HUES6 (cell line): ENCODE data around the gene ANTXR1.
A peak's percentile ranks its signal among the peaks of the same experiment; 100 is the strongest.

ENCODE experiments used
- H3K27ac ChIP-seq: 2 replicates; pipeline ENCODE4 v1.7.0; 2013; ENCODE audit warnings: low read depth, mild to moderate bottlenecking, low read length, inconsistent platforms
- H3K27me3 ChIP-seq: 2 replicates; pipeline ENCODE4 v1.6.1; 2013; ENCODE audit warnings: low read length; ENCODE audit not compliant: control insufficient read depth, insufficient read depth
- H3K36me3 ChIP-seq: 2 replicates; pipeline ENCODE4 v1.6.1; 2013; ENCODE audit warnings: low read length; ENCODE audit not compliant: control insufficient read depth, insufficient read depth
- H3K4me1 ChIP-seq: 2 replicates; pipeline ENCODE4 v1.6.1; 2013; ENCODE audit warnings: low read length; ENCODE audit not compliant: control insufficient read depth, insufficient read depth
- H3K4me3 ChIP-seq: 2 replicates; pipeline ENCODE4 v1.5.1; 2013; ENCODE audit warnings: low read depth, low read length
- H3K9ac ChIP-seq: one replicate; pipeline ENCODE4 v1.6.1; 2013; ENCODE audit warnings: mild to moderate bottlenecking, low read length
- H3K9me3 ChIP-seq: 2 replicates; pipeline ENCODE4 v1.6.1; 2013; ENCODE audit warnings: low read depth, low read length; ENCODE audit not compliant: control insufficient read depth, insufficient read depth

ANTXR1 gene

GRCh38 chr2:69013142-69013839 lies at the start of gene ANTXR1:
Gene ANTXR1 (plus strand): TSS chr2:69013179. CDS start chr2:69013500, 321 bp downstream.
- Histone ChIP-seq H3K27ac (peak within 1 kb of the TSS; percentile 75; the same call in 1 of the 2 replicates), H3K36me3 (no peaks in the 10 kb centered on the region), H3K27me3 (0 out of 2 replicates have a peak, but pooled peaks cover 2% of the 10 kb centered on the region), H3K9ac (peak within 1 kb of the TSS; percentile 87), H3K4me3 (peak within 1 kb of the TSS; percentile 94), H3K4me1 (peaks cover 14% of the 10 kb centered on the region), H3K9me3 (no peaks in the 10 kb centered on the region)

DNA sequence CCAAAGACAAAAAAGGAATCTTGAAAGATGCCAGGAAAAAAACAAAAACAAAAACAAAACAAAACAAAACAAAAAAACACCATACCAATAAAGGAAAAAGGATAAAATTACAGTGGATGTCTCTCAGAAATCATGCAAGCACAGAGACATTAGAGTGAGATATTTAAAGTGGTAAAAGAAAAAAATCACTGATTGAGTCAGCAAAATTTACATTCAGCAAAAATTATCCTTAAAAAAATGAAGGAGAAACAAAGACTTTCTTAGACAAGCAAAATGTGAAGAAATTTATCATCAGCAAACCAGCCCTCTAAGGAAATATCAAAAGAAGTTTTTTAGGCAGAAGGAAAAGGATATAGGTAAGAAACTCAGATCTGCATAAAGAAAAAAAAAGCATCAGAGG lies 48.7 kb upstream of the ANTXR1 start:
- Histone ChIP-seq H3K36me3 (no peaks in the 10 kb centered on the region), H3K4me1 (no peaks in the 10 kb centered on the region), H3K27ac (no peak overlapping the region), H3K9ac (no peak overlapping the region), H3K27me3 (peaks cover 3% of the 10 kb centered on the region; the same call in 1 of the 2 replicates), H3K9me3 (no peaks in the 10 kb centered on the region), H3K4me3 (no peak overlapping the region)

DNA sequence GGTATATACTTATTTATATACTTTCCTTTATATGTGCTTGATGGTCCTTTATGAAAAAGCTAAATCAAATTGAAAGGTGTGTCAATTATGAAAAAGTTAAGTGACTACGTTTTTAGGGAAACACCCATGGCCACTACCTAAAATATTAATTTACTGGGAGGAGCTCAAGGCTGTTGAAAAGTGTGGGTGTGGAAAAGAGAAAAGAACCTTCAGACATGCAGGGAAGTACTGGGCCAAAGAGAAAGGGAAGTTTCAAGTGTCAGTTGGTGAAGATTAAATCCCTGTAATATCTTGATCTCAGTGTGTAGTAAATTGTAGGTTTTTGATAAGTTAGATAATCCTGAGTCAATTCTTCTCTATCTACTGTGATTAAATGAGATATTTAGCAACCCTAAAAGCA lies 44.8 kb upstream of the ANTXR1 start:
- Histone ChIP-seq H3K27me3 (peaks cover 3% of the 10 kb centered on the region; the same call in 1 of the 2 replicates), H3K9me3 (no peaks in the 10 kb centered on the region), H3K4me3 (no peak overlapping the region), H3K36me3 (no peaks in the 10 kb centered on the region), H3K9ac (no peak overlapping the region), H3K4me1 (no peaks in the 10 kb centered on the region), H3K27ac (no peak overlapping the region)

DNA sequence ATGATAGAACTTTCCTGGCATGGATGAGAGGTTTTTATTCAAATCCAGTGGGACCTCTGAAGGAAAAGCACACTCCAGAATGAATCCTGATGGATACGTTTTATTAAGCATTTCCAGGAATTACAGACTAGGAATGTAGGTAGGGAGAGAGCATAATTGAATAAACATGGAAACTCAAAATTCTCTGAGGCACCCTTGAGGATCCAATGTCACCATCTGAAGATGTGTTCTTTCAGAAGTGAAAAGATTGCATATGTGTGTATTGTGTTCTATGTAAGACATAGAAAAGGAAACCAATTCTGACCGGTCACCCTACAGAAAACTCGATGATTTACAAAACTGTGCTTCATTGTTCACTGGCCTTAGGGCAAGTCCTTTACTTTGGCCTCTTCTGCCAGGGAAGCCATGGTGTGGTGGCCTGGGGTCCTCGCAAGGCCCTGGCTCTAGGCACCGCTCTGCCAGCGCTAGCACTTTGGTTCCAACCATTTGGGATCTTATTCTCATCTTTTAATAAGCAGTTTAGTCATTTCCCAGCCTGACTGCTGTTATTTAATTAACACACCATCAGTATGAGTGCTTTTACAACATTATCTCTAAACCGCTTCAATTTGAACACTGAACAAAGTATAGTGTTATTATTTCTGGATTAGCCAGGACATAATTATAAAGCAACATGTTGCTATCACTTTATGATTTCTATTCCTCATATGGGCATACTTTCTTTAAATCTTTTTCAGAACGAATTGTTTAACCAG lies 43.1 kb upstream of the ANTXR1 start:
- Histone ChIP-seq H3K27ac (no peak overlapping the region), H3K4me1 (no peaks in the 10 kb centered on the region), H3K9ac (no peak overlapping the region), H3K27me3 (peaks cover 3% of the 10 kb centered on the region; the same call in 1 of the 2 replicates), H3K4me3 (no peak overlapping the region), H3K9me3 (no peaks in the 10 kb centered on the region), H3K36me3 (no peaks in the 10 kb centered on the region)

DNA sequence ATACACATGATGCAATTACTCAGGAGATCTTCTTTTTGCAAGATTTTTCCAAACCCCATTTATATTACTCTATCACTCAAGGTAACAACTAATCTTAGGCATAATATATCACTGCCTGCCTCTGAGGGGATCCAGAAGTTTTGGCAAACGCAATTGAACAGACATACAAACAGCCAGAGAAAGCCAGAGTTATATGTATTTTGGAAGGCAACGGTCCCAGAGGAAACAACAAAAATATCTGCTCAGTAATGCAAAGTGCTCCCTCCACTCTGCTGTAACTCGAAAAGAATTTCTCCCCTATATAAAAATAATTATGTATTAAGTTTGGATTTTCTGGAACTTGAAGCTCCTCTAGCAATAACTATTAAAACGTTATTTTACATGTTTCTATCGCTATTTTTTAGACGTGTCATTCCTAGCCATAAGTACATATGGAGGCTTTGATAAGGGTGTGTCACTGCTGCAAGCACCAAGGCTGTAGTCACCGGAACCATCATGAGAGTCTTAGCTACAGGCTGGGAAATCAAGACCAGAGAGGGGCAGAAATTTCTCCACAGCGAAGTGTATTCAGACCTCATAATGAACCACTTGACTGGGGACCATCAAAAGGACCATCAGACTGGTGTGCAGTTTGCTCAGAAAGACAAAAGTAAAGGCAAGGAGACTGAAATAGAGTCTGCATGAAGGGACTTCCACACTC lies 42.3 kb upstream of the ANTXR1 start:
- H3K27me3 ChIP-seq, result peaks cover 3% of the 10 kb centered on the region; the same call in 1 of the 2 replicates
- no peak overlapping the region for H3K9ac ChIP-seq
- H3K4me1 ChIP-seq, result no peaks in the 10 kb centered on the region
- no peaks in the 10 kb centered on the region for H3K36me3 ChIP-seq
- H3K9me3 ChIP-seq, result no peaks in the 10 kb centered on the region
- H3K27ac ChIP-seq, result no peak overlapping the region
- H3K4me3 ChIP-seq, result no peak overlapping the region

GRCh38 chr2:68971591-68972231 lies 41.3 kb upstream of the ANTXR1 start:
- Histone ChIP-seq H3K9ac (no peak overlapping the region), H3K27me3 (peaks cover 3% of the 10 kb centered on the region; the same call in 1 of the 2 replicates), H3K4me3 (no peak overlapping the region), H3K36me3 (no peaks in the 10 kb centered on the region), H3K4me1 (no peaks in the 10 kb centered on the region), H3K9me3 (no peaks in the 10 kb centered on the region), H3K27ac (no peak overlapping the region)

GRCh38 chr2:68974251-68974650 lies 38.7 kb upstream of the ANTXR1 start, which contains the start of gene GKN1:
Gene GKN1 (plus strand): TSS chr2:68974636. CDS start chr2:68974678, 42 bp downstream.
- Histone ChIP-seq H3K9me3 (no peaks in the 10 kb centered on the region), H3K36me3 (no peaks in the 10 kb centered on the region), H3K4me3 (no peak within 1 kb of the TSS), H3K27me3 (no peaks in the 10 kb centered on the region), H3K27ac (no peak within 1 kb of the TSS), H3K9ac (no peak within 1 kb of the TSS), H3K4me1 (no peaks in the 10 kb centered on the region)

GRCh38 chr2:68974946-68975665 lies 37.9 kb upstream of the ANTXR1 start:
- H3K4me3 ChIP-seq, result no peak overlapping the region
- no peaks in the 10 kb centered on the region for H3K27me3 ChIP-seq
- H3K4me1 ChIP-seq, result no peaks in the 10 kb centered on the region
- H3K36me3 ChIP-seq, result no peaks in the 10 kb centered on the region
- no peak overlapping the region for H3K27ac ChIP-seq
- no peak overlapping the region for H3K9ac ChIP-seq
- H3K9me3 ChIP-seq, result no peaks in the 10 kb centered on the region

DNA sequence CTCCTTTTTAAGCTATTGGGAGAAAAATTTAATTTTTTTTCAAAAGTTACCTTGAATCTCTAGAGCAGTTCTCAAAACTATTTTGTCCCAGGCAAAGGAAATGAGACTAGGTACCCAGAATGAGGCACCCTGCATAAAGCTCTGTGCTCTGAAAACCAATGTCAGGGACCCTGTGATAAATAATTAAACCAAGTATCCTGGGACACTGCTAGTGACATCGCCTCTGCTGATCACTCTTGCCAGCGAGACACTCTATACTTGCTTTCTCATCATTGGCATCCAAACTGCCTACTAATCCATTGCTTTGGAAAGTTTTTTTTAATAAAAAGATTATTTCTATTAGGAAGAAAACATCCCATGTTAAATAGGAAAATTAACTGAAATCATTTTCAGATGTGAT lies 37.1 kb upstream of the ANTXR1 start:
- H3K36me3 ChIP-seq, result no peaks in the 10 kb centered on the region
- no peak overlapping the region for H3K9ac ChIP-seq
- no peaks in the 10 kb centered on the region for H3K4me1 ChIP-seq
- no peak overlapping the region for H3K4me3 ChIP-seq
- no peak overlapping the region for H3K27ac ChIP-seq
- no peaks in the 10 kb centered on the region for H3K9me3 ChIP-seq
- H3K27me3 ChIP-seq, result no peaks in the 10 kb centered on the region

GRCh38 chr2:68977453-68977852 lies 35.5 kb upstream of the ANTXR1 start:
- no peak overlapping the region for H3K27ac ChIP-seq

More at GRCh38 chr2:68977453-68977852, 35.5 kb upstream of the ANTXR1 start:
- Histone ChIP-seq H3K4me3 (no peak overlapping the region), H3K27me3 (no peaks in the 10 kb centered on the region), H3K36me3 (no peaks in the 10 kb centered on the region), H3K4me1 (no peaks in the 10 kb centered on the region), H3K9ac (no peak overlapping the region), H3K9me3 (no peaks in the 10 kb centered on the region)
